CD4-positive, alpha-beta T cell treated with Interleukin-21 for 1 hour (primary cell): ENCODE data around the gene MED14.

ENCODE experiments used
- DNase-seq: peaks from one replicate; pipeline ENCODE4 v3.0.0-alpha.2; 2020

Gene MED14

DNA sequence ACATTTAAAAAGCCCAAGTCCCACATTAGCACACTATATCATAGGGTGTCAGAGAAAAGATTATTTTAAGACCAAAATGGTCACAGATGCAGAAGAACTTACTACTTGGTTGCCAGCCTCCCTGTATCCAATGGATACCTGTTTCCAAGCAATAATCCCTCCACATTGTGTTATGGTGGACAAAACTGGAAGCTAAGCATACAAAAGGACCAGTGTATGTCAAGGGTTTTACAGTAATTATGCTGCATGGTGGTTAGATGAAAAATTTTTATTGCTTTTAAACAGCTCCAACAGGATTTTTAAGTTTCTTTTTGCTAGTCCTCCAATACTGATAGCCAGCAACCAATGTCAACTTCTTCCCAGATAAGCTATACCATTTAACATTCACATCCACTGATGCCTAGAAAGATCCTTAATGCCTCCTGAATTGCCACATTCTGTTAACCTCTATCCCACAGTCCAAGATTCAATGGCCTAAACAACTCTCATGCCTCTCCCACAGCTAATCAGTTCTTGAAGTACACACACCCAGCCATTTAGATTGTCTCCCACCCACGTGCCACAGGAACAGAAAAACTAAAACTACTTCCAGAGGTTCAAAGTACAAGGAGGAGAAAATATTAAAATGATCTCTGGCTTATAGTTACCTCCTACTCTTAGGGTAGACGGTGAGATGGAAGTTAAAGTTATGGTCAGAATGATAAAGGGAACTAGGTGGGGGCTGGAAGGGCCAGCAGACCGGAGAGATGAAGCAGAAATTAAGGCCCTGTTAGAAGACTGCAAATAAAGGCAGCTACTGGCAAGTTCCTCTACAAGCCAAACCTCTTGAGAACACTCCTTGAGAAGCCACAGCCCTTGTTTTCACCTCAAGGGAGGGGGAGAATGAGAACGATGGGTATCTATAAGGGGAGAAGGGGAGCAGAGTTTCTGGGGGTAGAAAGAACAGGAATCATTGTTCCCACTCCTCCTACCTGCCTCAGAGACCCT, 5.5 kb downstream of the MED14 start:
- no peak for DNase-seq

DNA sequence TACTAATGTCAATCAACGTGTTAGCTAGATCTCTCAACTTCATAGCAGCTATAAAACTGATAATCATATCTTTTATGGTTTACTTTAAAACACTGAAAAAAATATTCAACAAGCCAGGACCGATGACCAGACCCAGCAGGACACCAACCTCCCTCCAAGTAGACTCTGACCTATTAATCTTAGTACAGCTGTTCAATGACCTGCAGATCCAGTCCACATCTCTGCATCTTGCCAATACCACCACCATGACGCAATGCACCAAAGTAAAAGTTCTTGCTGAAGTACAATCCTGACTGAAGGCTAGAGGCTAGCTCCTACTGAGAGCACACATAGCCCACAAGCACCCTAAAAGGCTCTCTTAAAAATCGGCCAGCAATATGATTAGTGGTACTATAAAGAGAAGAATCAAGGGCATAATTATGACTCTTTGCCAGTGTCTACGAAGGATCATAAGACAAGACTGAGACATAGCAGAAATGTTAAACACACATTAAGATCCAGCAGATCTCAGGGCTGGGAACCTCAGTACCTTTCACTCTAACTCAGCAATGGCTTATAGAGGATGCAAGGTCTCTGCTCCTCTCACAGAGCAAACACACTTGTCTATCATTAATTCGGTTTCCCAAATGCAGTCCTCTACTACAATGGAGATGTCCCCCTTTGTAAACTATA, 7.6 kb downstream of the MED14 start:
- no peak for DNase-seq

DNA sequence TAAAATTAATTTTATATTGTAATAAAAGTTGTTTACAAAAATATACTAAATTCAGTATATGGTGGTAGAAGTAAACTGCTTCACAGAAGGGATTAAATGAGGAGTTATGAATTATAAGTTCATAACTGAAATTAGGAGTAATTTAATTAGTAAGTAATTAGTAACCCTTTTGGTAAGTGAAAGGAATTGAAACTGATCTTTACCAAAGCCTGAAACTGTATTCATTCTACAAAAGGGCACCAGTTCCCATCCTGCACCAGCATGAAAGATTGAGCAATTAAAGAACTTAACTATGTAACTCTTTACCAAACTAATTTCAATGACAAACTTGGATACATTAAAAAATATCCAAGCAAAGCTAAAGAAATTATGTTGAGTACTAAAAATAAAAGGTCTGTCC, 8.2 kb downstream of the MED14 start:
- DNase-seq = no peak

DNA sequence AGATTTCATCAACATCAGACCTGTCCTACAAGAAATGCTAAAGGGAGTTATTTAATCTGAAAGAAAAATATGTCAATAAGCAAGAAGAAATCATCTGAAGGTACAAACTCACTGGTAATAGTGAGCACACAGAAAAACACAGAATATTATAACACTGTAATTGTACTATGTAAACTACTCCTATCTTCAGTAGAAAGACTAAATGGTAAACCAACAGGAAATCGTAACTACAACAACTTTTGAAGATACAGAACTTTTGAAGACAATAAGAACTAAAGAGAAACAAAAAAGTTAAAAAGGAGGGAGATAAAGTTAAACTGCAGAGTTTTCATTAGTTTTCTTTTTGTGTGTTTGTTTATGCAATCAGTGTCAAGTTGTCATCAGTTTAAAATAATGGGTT, 12.4 kb downstream of the MED14 start:
- no peak for DNase-seq

DNA sequence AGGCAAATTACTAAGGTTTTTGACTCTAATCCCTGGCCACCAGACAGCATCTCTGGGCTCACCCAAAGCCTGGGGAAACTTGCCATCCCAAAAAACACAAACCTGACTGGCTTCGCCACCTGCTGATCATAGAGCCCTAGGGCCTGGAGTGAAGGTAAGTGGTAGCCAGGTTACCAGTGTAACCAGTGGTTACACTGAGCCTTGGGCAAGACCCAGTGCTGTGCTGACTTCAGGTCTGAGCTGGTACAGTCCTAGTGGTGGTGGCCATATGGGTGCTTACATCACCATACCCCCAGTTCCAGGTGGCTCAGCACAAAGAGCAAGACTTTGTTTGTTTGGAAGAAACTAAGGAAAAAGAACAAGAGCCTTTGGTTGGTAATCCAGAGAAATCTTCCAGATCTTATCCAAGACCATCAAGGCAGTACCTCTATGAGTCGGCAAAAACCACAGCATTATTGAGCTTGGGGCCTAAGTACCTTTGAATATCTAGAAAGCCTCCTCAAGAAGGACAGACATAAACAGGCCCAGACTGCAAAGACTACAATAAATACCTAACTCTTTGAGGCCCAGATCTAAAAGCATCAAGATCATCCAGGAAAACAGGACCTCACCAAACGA, 13.7 kb downstream of the MED14 start:
- no peak for DNase-seq

DNA sequence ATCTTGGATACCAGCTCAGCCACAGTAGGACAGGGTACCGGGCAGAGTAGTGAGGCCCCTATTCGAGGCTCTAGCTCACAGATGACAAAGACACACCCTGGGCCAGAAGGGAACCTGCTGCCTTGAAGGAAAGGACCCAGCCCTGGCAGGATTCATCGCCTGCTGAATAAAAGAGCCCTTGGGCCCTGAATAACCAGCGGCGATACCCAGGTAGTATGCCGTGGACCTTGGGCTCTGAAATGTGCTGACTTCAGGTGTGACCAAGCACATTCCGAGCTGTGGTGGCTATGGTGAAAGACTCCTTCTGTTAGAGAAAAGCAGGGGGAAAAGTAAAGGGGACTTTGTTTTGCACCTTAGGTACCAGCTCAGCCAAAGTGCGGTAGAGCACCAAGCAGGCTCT, 14.6 kb downstream of the MED14 start:
- no peak for DNase-seq

DNA sequence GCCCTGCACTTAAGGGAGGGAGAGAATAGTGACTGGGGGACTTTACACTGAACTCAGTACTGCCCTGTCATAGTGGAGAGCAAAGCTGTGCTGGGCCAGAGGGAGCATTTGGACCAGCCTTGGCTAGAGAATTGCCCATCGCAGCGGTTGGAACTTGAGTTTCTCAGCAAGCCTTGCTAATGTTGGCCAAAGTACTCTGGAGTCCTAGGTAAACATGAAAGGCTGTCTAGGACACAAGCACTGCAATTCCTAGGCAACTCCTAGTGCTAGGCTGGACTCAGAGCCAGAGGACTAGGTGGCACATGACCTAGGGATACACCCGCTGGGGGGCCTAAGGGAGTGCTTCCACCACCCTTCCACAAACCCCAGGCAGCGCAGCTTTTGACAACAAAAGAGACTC, 15.0 kb downstream of the MED14 start:
- DNase-seq = no peak

DNA sequence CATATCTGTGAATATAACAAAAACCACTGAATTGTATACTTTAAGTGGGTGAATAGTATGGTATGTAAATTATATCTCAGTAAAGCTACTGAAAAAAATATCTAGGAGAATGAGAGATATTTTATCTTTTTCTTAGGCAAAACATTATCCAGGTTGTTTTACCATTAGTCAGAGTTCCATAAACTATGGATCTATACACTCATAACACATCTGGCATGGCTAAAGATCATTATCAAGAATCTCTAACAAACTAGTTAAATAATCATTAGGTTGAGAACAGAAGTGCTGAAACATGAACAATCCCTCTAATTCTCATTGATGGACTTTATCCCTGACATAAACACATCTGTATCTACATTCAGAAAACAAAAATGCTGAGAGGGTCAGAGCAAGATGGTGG, 15.6 kb downstream of the MED14 start:
- no peak for DNase-seq

DNA sequence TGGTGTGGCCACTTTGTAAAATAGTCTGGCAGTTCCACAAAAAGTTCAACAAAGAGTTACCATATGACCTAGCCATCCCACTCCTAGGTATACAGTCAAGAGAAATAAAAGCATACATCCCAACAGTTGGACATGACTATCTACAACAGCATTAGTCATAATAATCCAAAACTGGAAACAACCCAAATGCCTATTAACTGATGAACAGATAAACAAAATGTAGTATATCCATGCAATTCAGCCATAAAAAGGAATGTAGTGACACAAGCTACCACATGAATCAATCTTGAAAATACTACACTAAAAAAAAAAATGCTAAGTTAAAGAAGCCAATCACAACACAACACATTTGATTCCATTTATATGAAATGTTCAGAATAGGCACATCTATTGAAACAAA, 16.1 kb downstream of the MED14 start:
- no peak for DNase-seq

DNA sequence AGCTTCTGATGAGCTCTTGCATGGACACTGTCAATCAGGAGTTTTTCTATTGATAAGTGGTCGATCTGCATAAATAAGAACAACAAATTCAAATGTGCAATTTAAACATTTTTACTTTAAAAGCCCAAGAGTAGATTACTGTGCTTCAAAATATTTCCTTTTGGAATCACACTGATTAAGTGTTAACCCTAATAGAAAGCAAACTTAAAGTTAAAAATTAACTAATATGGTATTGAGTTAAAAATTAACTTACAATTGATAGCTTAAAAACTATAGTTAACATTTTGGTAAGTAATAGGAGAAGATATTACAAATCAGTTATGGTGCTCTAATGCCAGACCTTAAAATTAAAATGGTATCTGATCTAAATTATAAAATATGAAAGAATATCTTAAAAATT, 25.9 kb downstream of the MED14 start:
- no peak for DNase-seq

DNA sequence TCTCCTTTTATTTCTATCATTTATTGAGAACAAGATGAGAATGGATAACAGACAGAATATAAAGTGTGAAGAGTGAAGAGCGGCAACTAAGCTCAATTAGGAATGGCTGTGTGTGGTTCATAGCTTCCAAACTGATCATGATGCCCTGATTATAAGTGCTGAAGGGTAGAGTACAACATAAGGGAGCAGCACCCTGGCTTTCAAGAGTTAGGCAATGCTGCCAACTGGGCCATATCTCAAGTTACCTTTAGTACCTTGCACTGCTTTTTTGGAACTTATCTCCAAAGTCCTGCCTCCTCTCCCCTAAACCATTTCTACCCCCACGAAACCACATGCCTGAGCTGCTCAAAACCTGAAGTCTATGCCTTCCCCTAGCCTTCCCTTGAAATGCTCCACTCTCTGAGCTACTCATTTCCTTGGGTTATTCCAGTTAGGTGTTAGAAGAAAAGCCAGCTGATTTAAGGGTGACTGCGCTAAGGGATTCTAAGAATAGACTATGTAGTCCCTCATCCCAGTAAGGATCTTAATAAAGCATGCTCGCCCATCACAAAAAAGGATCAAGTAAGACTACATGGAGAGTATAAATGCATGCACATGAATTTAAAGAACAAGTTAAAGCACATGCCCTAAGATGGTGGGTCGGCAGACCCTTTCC, 29.6 kb downstream of the MED14 start:
- DNase-seq = no peak

DNA sequence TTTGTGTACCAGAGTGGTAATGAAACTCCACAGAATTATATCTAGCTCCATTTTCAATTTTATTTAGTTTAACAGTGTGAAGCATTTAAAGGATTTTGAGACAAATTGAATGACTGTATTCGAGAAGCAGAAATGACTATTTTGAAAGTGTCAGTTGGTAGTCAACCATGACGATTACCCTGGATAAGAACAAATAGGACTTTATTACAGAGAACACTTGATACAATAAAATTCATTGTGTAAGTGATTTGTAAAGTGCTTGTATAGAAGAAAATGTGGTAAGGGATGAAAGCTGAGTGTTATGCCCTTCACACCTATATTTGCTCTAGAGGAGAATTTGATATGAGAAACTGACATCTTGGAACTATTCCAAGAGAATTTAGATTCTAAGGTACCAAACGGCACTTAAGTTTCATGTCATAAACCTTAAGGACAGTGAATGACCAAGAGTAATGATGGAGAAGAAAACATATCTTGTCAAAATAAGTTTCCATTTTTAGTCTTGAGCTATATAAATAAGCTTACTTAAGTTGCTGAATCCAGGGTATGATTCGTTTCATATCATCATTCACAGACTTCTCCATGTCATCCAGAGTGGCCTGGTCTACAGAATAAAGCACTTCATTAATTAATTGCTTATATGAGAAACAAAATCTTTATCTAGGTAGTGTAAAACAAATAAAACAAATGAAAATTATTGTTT, 34.6 kb downstream of the MED14 start:
- DNase-seq = no peak

DNA sequence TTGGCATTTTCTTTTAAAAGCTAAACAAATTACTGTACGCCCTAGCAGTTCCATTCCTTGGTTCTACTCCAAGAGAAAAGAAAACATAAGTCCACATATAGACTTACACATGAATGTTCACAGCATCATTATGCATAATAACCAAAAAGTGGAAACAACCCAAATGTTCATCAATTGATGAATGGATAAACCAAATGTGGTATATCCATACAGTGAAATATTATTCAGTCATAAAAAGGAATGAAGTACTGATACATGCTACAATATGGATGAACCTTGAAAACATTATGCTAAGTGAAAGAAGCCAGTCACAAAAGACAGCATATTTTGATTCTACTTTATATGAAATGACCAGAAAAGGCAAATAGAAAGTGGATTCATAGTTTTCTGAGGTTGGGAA, 36.5 kb downstream of the MED14 start:
- DNase-seq = no peak

DNA sequence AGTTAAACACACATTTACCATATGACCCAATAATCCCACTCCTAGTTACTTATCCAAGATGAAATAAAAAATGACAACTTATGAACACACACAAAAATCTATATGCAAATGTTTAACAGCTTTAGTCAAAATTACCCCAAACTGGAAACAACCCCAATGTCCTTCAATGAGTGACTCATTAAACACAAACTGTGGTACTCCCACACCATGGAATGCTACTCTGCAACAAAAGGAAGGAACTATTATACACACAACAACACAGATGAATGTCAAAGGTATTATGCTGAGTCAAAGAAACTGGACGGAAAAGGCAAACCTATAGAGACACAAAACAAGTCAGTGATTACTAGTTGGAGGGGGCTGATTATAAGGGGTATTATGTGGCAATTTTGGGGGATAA, 40.5 kb downstream of the MED14 start:
- DNase-seq = no peak

DNA sequence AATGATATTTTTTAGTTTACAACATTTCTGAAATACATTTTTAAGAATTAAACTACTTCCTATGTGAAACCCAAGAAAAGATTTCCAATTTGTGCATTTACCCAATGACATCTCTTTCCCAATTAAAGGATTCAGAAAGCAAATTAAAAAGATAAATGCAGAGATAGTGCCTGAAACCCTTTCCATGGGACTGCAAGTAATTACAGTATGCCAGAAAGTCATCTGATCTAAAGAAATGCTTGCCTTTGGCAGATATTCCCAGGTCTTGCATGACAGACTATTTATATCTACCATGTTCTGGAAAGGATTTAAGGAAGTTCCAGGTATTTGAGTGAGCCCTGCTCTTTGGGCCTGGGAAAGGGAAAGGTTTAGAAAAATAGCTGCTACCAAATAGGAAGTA, 46.4 kb downstream of the MED14 start:
- DNase-seq = no peak

DNA sequence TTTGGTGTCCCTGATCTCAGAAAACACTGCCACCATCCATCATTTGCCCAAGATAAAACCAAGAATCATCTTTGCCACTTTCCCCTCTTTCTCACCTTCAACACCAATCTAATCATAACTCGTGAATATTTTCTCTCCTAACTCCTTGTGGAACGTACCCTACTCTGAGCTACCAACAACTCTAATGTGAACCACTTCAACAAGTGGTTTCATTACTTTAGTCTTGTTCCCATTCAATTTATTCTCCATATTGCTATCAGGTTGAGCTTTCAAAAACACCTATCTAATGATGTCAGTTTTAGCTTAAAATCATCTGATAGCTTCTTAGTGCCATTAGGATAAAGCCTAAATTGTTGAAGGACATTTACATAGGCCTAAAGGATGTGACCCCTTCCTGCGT, 48.2 kb downstream of the MED14 start:
- DNase-seq = no peak

DNA sequence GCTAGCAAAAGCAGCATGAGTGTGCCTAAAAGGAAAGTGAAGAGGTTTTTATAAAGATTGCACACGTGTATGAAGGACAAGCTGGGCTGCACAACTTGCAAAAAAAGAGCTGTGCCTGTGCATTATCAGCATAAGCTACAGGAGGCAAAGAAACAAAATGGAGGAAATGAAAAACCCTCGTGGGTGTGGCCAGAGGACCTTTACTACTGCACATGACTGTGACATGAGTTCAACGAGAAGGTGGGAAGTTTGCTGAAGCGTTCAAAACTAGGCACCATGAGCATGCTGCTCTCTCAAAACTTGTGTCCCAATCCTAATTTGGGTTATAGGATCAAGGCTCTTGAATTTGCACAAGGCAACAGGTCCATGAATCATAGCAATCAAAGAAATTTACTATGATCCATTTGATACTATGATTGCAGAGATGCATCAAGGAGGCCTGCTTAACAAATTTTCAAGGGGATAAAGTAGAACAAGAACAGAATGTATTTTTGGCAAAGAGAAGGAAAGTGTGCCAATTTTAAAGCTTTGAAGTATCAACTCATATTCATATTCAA, 49.9 kb downstream of the MED14 start:
- no peak for DNase-seq

DNA sequence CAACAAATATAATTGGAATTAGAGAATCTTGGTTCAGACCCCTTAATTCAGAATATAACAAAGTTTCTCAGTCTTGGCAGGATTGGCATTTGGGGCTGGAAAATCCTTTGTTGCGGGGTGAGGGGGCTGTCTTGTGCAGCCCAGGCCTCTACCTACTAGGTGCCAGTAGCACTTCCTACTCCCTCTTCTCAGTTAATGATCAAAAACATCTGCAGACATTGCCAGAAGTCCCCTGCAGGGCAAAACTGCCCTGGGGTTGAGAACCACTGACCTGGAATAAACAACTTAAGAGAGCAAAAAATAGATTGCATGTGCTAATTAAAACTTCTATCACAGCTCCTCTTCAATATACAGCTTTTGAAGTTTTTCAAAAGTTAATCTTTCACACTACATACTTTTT, 51.2 kb downstream of the MED14 start:
- no peak for DNase-seq

DNA sequence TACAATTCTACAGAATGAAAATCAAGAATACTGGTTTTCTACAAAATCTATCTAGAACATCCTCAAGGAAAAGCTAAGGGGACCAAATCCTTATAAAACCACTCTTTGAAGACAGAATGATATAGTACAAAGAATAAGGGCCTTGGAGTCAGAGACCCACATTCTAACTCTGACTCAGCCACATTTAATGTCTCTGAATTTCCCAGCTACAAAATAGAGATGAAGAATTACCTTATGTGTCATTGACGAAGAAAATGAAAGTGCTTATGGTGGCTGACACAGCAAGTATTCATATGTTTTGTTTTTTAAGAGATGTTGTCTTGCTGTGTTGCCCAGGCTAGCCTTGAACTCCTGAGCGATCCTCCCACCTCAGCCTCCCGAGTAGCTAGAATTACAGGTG, 52.1 kb downstream of the MED14 start:
- no peak for DNase-seq

DNA sequence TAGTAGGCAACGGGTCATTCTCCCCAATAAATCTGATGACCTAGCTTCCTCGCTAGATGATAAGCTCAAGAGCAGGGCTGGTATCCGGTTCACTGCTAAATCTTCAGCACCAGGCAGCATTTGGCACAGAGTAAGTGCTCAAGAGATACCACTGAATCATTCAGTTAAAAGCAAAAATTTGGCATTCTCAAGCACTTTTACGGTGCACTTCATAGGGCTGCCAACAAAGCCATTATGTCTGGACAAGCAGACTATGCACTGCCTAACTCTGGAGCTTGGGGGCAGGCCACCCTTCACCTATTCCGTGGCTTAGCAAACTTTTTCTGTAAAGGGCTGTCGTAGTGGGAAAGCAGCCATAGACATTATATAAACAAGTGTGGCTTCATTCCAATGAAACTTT, 64.2 kb downstream of the MED14 start:
- DNase-seq = no peak

DNA sequence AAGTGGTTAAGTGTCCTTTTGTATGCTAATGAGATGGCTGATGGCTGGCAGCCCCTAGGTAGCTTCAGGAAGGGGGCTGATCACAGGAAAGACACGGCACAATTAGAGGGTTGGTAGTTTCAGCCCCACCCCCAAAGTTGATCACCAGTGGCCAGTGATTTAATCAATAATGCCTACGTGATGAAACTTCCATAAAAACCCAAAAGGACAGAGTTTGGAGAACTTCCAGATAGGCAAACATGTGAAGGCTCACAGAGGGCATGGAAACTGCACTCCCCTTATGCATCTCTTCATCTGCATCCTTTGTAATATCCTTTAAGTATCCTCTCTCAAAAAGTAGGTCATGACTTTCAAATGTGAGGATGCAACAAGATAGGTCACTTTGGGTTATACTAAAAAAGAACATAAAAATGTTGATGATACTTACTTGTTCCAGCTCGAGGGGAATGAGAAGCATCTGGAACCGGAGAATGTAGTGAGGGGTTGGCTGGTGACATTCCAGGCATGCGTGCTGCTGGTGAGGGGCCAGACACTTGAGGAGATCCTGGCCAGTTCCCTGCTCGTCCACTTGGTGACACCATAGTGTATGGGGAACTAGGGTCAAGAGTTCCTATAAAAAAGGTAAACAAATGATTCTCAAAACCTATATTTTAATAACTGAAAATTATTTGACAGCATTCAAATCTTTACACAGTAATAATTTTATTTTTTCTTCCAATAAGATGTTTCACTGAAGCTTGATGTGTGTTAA, 71.3 kb downstream of the MED14 start:
- DNase-seq = no peak
